ENCODE data around the gene ITPRIP.

DNA sequence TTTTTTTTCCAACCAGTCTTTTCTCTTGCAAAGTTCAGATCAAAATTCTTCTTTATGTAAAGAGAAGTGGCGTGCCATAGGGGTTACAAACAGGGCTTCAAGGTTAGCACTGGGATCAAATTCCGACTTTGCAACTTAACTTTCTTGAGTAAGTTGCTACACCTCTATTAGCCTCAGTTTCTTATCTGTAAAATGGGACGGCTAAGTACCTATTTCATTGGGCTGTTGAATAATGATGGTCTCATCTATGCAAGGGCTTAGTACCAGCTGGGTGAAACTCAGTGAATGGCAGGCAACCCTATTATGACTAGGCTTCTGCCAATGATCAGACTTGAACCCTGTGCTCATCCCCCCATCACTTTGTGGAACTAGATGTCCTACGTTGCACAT, 33.9 kb downstream of the ITPRIP start:
- no peak for TF ChIP-seq FOXM1 (IDR thresholded peaks at IDR 0.05; ENCODE audit: borderline replicate concordance, low read depth)
- no peak for TF ChIP-seq REST (IDR thresholded peaks at IDR 0.05; ENCODE audit: low read depth)
- no peak for TF ChIP-seq CEBPB (IDR thresholded peaks at IDR 0.05)
- TF ChIP-seq, protein P1, sequence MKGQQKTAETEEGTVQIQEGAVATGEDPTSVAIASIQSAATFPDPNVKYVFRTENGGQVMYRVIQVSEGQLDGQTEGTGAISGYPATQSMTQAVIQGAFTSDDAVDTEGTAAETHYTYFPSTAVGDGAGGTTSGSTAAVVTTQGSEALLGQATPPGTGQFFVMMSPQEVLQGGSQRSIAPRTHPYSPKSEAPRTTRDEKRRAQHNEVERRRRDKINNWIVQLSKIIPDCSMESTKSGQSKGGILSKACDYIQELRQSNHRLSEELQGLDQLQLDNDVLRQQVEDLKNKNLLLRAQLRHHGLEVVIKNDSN (IDR thresholded peaks at IDR 0.05) = no peak
- TF ChIP-seq EP300 (IDR thresholded peaks at IDR 0.05; ENCODE audit: borderline replicate concordance) = no peak
- no peak for TF ChIP-seq RAD21 (IDR thresholded peaks at IDR 0.05; ENCODE audit: low read depth)
- no peak for TF ChIP-seq TEAD4 (IDR thresholded peaks at IDR 0.05)
- no peak for TF ChIP-seq MAX (IDR thresholded peaks at IDR 0.05)
- TF ChIP-seq TAF1 (IDR thresholded peaks at IDR 0.05; ENCODE audit: low read depth) = no peak
- no peak for TF ChIP-seq TCF12 (IDR thresholded peaks at IDR 0.05; ENCODE audit: low read depth)
- no peak for TF ChIP-seq NFIC (IDR thresholded peaks at IDR 0.05)
- no peak for TF ChIP-seq EGR1 (IDR thresholded peaks at IDR 0.05)
- TF ChIP-seq YY1 (IDR thresholded peaks at IDR 0.05; ENCODE audit: low read depth) = no peak
- TF ChIP-seq ZBTB7A (IDR thresholded peaks at IDR 0.05; ENCODE audit: low read depth) = no peak

Data from Ishikawa (cell line).